A673 (cell line): ENCODE results near the gene SMYD3. TPM values are rescaled to one million over a fixed set of nuclear protein-coding genes. Genes with fewer than 3 reads are reported as not detected.

Experiments used
- BruUV-seq: library from RNA; stranded (reverse); fragments of 400-500 nt; replicated peaks from 2 replicates; lab custom pipeline; 2021; lab: Mats Ljungman, UMichigan
- CTCF ChIA-PET: fragments of 300-600 bp; sonication (Branson Sonifier 250); formaldehyde crosslinking; loops from one replicate; lab custom pipeline; 2022; ENCODE audit warnings: antibody characterized with exemption; lab: Charles Lee
- POLR2A ChIA-PET: fragments of 300-600 bp; sonication (Branson Sonifier 250); formaldehyde crosslinking; loops from one replicate; lab custom pipeline; 2022; ENCODE audit warnings: antibody characterized with exemption; ENCODE audit not compliant: low non-redundant PET; lab: Charles Lee
- DNase-seq: peaks from one replicate; pipeline ENCODE4 v3.0.0-alpha.2; 2015; ENCODE audit warnings: low spot score
- H3K27ac ChIP-seq: fragments of 200-600 bp; sonication (generic); 2 replicates; pipeline ENCODE4 v1.5.1; 2016; ENCODE audit warnings: mixed run types, low read depth, mild to moderate bottlenecking, mixed read lengths, antibody characterized with exemption, low read length; ENCODE audit not compliant: poor library complexity, severe bottlenecking
- H3K27me3 ChIP-seq: fragments of 200-600 bp; sonication (generic); replicated peaks from 2 replicates; pipeline ENCODE4 v1.6.1; 2017; ENCODE audit warnings: mixed run types, low read depth, mild to moderate bottlenecking, mixed read lengths, antibody characterized with exemption, low read length; ENCODE audit not compliant: insufficient read depth, poor library complexity
- H3K36me3 ChIP-seq: fragments of 200-600 bp; sonication (generic); 2 replicates; pipeline ENCODE4 v1.6.1; 2016; ENCODE audit warnings: mixed run types, mild to moderate bottlenecking, mixed read lengths, antibody characterized with exemption, low read length; ENCODE audit not compliant: insufficient read depth, poor library complexity, severe bottlenecking
- H3K4me1 ChIP-seq: fragments of 200-600 bp; sonication (generic); 2 replicates; pipeline ENCODE4 v1.6.1; 2017; ENCODE audit warnings: mixed run types, mild to moderate bottlenecking, mixed read lengths, antibody characterized with exemption, low read length; ENCODE audit not compliant: insufficient read depth, poor library complexity, severe bottlenecking
- H3K4me3 ChIP-seq: fragments of 200-600 bp; sonication (generic); 2 replicates; pipeline ENCODE4 v1.5.1; 2016; ENCODE audit warnings: low read depth, mixed run types, mild to moderate bottlenecking, mixed read lengths, low read length; ENCODE audit not compliant: poor library complexity, severe bottlenecking
- H3K9me3 ChIP-seq: fragments of 200-600 bp; sonication (generic); 2 replicates; pipeline ENCODE4 v1.6.1; 2016; ENCODE audit warnings: mixed run types, low read depth, mild to moderate bottlenecking, mixed read lengths, antibody characterized with exemption, low read length; ENCODE audit not compliant: poor library complexity, severe bottlenecking
- EZH2 ChIP-seq: fragments of 200-600 bp; sonication (generic); IDR thresholded peaks from 2 replicates; pipeline ENCODE4 v1.6.1; 2017; ENCODE audit warnings: borderline replicate concordance, low read depth, mild to moderate bottlenecking, mixed read lengths, antibody characterized with exemption, low read length; ENCODE audit not compliant: poor library complexity, severe bottlenecking
- intact Hi-C: fragments of 100-400 bp; cut with micrococcal nuclease; formaldehyde crosslinking; loops from one replicate; pipeline ENCODE4 v1.10.0; 2022; ENCODE audit not compliant: unreplicated experiment
- total RNA-seq: library from RNA; stranded (reverse); gene quantifications from 2 replicates; pipeline ENCODE4 v1.2.3, GENCODE V29; 2021
- TF ChIP-seq, protein P1 (sequence below): fragments of 300-800, 200-600 bp; sonication (generic); conservative IDR thresholded peaks from 2 replicates; pipeline ENCODE4 v1.5.1; 2017; ENCODE audit warnings: low read depth, mild to moderate bottlenecking, antibody characterized with exemption, low read length, moderate library complexity, mixed read lengths

SMYD3 gene
- total RNA-seq, 1 experiment from 2014 or later = 29.0 TPM

DNA sequence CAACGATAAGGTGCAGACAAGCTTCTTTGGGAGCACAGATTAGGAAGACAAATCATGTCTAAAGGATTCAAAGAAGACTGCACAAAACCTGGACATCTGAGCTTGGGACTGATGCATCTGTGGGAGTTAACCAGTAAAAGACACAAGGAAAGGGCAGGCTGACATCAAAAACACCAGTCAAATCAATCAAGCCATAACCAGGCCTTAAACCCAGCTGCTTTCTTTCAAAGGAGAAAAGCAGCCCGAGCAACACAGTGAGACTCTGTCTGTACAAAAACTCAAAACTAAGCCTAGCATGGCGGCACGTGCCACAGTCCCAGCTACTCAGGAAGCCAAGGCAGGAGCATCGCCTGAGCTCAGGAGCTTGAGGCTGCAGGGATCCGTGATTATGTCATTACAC, 411.6 kb downstream of the SMYD3 start:
- TF ChIP-seq EZH2 = no peak
- TF ChIP-seq, protein P1, sequence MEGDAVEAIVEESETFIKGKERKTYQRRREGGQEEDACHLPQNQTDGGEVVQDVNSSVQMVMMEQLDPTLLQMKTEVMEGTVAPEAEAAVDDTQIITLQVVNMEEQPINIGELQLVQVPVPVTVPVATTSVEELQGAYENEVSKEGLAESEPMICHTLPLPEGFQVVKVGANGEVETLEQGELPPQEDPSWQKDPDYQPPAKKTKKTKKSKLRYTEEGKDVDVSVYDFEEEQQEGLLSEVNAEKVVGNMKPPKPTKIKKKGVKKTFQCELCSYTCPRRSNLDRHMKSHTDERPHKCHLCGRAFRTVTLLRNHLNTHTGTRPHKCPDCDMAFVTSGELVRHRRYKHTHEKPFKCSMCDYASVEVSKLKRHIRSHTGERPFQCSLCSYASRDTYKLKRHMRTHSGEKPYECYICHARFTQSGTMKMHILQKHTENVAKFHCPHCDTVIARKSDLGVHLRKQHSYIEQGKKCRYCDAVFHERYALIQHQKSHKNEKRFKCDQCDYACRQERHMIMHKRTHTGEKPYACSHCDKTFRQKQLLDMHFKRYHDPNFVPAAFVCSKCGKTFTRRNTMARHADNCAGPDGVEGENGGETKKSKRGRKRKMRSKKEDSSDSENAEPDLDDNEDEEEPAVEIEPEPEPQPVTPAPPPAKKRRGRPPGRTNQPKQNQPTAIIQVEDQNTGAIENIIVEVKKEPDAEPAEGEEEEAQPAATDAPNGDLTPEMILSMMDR = no peak
- DNase-seq = no peak
- intact Hi-C loops = no loop called here
- Histone ChIP-seq H3K4me1 (no peaks in the 10 kb centered on the region), H3K36me3 (no peaks in the 10 kb centered on the region), H3K4me3 (no peak overlapping the region), H3K27ac (no peak overlapping the region), H3K27me3 (no peaks in the 10 kb centered on the region), H3K9me3 (no peaks in the 10 kb centered on the region)
- ChIA-PET POLR2A (no interaction called here), CTCF (no interaction called here)
- BruUV-seq = no TSS peak

GRCh38 chr1:246093230-246093629, 413.8 kb downstream of the SMYD3 start:
- H3K4me1 ChIP-seq = no peaks in the 10 kb centered on the region
- no peaks in the 10 kb centered on the region for H3K9me3 ChIP-seq
- no peak for TF ChIP-seq EZH2
- TF ChIP-seq, protein P1 = no peak
- DNase-seq = no peak
- H3K36me3 ChIP-seq = no peaks in the 10 kb centered on the region
- no peaks in the 10 kb centered on the region for H3K27me3 ChIP-seq
- H3K4me3 ChIP-seq = no peak overlapping the region
- intact Hi-C loops = no loop called here
- BruUV-seq = no TSS peak
- H3K27ac ChIP-seq = no peak overlapping the region
- POLR2A ChIA-PET = no interaction called here
- CTCF ChIA-PET = no interaction called here

DNA sequence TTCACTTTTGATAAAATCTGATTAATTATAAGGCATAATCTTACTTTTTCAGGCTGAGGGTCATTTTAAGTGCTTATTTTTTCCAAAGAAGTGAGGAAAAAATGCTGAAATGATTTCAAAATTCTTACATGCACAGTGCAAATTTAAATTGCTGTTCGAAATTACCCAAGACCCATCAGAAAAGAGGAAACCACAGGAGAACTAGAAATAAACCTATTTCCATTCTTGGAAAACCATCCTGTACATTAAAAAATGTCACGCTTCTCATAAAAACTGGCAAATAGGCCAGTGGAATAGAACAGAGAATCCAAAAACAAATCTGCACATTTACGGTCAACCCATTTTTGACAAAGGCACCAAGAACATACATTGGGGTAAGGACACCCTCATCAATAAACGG, 414.9 kb downstream of the SMYD3 start:
- Histone ChIP-seq H3K27ac (no peak overlapping the region), H3K4me3 (no peak overlapping the region), H3K36me3 (no peaks in the 10 kb centered on the region), H3K9me3 (no peaks in the 10 kb centered on the region), H3K27me3 (no peaks in the 10 kb centered on the region), H3K4me1 (no peaks in the 10 kb centered on the region)
- intact Hi-C loops = no loop called here
- DNase-seq = no peak
- CTCF ChIA-PET = no interaction called here
- BruUV-seq = no TSS peak
- POLR2A ChIA-PET = no interaction called here
- TF ChIP-seq, protein P1 = no peak
- TF ChIP-seq EZH2 = no peak
